ENCODE measurements around the gene KCNE3. TPM values are rescaled to one million over a fixed set of nuclear protein-coding genes. Genes with fewer than 3 reads are reported as not detected.

The KCNE3 gene
- total and polyA plus RNA-seq, 10 of the 15 experiments (the other 5 are each of a cell fraction or from before 2014, with no cell fraction given) = not detected

DNA sequence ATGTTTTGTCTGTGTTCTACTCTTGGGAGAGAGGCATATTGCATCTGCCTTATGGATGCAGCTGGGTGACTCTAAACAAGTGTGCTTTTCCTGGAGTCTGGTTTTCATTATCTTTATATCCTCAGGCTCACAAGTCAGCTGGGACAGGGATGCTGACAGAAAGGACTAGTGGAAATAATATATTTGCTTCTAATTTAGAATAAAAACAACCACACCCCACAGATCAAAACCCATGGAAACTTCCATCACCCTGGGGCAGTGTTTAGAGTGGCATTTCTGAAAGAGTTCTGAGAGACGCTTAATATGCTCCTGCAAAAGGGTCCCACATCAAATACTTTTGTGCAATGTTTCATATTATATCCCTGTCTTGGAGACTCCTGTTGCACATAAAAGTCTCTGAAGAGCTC lies 20.8 kb downstream of the KCNE3 start:
- DNase-seq (ENCODE audit: low read depth, low spot score) (no peak), FAIRE-seq (no peak), ATAC-seq (no peak)
- Histone ChIP-seq H2AFZ (ENCODE audit: control insufficient read depth, low read depth, low read length) (no peak overlapping the region), H3K79me2 (ENCODE audit: control insufficient read depth, insufficient read depth, low read length) (no peaks in the 10 kb centered on the region), H3K4me2 (ENCODE audit: control insufficient read depth, insufficient read depth) (no peak overlapping the region), H3K4me3 (no peak overlapping the region), H3K36me3 (ENCODE audit: control insufficient read depth in 2 of 2, insufficient read depth in 2 of 2, low read length in 1 of 2) (no peaks in the 10 kb centered on the region), H3K4me1 (ENCODE audit: control insufficient read depth, insufficient read depth, low read length) (peaks cover 3% of the 10 kb centered on the region), H3K9ac (ENCODE audit: control insufficient read depth, insufficient read depth, low read length) (no peak overlapping the region), H3K9me3 (replicated peaks; ENCODE audit: control insufficient read depth, insufficient read depth, low read length) (no peaks in the 10 kb centered on the region), H3K27me3 (replicated peaks in 1 of 2; ENCODE audit: control insufficient read depth in 2 of 2, insufficient read depth in 2 of 2, low read length in 1 of 2) (peaks cover 0 to 1% of the 10 kb centered on the region in 2 experiments; a peak in 1 of 4 replicates), H4K20me1 (ENCODE audit: control insufficient read depth, insufficient read depth) (no peaks in the 10 kb centered on the region), H3K27ac (ENCODE audit: control insufficient read depth, insufficient read depth) (no peak overlapping the region)
- ChIA-PET RAD21 (ENCODE audit: unreplicated experiment) (interaction anchor here (1.6 kb wide), 1 partner anchor 56 kb away, joined by 4 read pairs; no protein-coding TSS in a partner anchor), SMC1A (ENCODE audit: uncharacterized antibody, unreplicated experiment) (interaction anchor here (1.3 to 2.7 kb wide), 4 partner anchors 25 to 185 kb away, joined by 3 to 13 read pairs (median 6); no protein-coding TSS in a partner anchor), CTCF (interaction anchor here (0.8 to 12.1 kb wide), 5 partner anchors 9 to 191 kb away, joined by 3 to 262 read pairs (median 14); no protein-coding TSS in a partner anchor), POLR2A (no interaction called here)
- TF ChIP-seq ETV6 (conservative IDR thresholded peaks at IDR 0.05 in 1 of 2, IDR thresholded peaks at IDR 0.05 in 1 of 2; ENCODE audit: borderline replicate concordance in 1 of 2, low read depth in 1 of 2) (no peak), WRNIP1 (IDR thresholded peaks at IDR 0.05; ENCODE audit: borderline replicate concordance, low read depth, low read length) (no peak), SMAD1 (IDR thresholded peaks at IDR 0.05; ENCODE audit: low read depth, partially characterized antibody) (no peak), SREBF2 (IDR thresholded peaks at IDR 0.05; ENCODE audit: low read length) (no peak)
- intact Hi-C loops (cut with micrococcal nuclease; ENCODE audit: unreplicated experiment) = loop anchor here (5.0 kb wide), 1 partner anchor 484 kb away; no protein-coding TSS in a partner anchor
- 9% methylated on average over 1 of the region's 1 CpG for WGBS (ENCODE audit: insufficient coverage, insufficient replicate concordance, low lambda C conversion rate, missing lambda C conversion rate)
- in situ Hi-C loops (cut with MboI) = no loop called here
- no TSS peak for BruUV-seq (replicated peaks)

DNA sequence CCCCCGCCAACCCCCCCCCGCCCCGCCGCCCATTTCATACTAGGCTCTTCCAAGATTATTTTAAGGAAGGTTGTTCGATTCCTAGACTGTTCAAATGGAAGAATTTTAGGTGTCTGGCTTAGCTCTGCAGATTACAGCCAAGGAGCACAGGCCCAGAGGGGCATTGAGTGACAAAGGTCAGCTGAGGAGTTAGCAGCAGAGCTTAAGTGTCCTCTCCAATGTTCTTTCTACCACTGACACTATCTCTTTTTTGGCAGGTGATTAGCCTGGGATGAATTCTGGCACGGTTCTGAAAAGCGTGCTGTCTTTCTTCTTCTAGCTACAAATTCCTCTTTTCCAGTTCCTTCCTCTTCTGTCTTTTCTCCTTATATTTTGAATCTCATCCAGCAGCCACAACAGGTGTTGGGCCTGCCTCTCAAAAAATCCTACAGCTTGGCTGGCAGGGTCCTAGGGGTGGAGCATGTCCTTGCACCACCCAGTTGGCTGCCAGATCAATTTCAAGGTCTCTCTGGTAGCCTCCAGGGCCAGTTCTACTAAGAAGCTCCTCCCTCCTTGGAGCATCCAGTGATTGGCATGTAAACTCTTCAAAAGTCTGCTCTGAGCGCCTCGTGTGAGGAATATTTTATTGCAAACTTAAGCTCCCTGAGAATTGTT lies 23.0 kb downstream of the KCNE3 start:
- ATAC-seq (no peak), DNase-seq (ENCODE audit: low read depth, low spot score) (no peak), FAIRE-seq (no peak)
- intact Hi-C loops (cut with micrococcal nuclease; ENCODE audit: unreplicated experiment) (no loop called here), in situ Hi-C loops (cut with MboI) (no loop called here)
- Histone ChIP-seq H3K4me3 (no peak overlapping the region), H4K20me1 (ENCODE audit: control insufficient read depth, insufficient read depth) (no peaks in the 10 kb centered on the region), H2AFZ (ENCODE audit: control insufficient read depth, low read depth, low read length) (no peak overlapping the region), H3K79me2 (ENCODE audit: control insufficient read depth, insufficient read depth, low read length) (no peaks in the 10 kb centered on the region), H3K27me3 (replicated peaks in 1 of 2; ENCODE audit: control insufficient read depth in 2 of 2, insufficient read depth in 2 of 2, low read length in 1 of 2) (peaks cover 0 to 1% of the 10 kb centered on the region in 2 experiments; a peak in 1 of 4 replicates), H3K27ac (ENCODE audit: control insufficient read depth, insufficient read depth) (no peak overlapping the region), H3K4me2 (ENCODE audit: control insufficient read depth, insufficient read depth) (no peak overlapping the region), H3K9ac (ENCODE audit: control insufficient read depth, insufficient read depth, low read length) (no peak overlapping the region), H3K9me3 (replicated peaks; ENCODE audit: control insufficient read depth, insufficient read depth, low read length) (no peaks in the 10 kb centered on the region), H3K4me1 (ENCODE audit: control insufficient read depth, insufficient read depth, low read length) (no peaks in the 10 kb centered on the region), H3K36me3 (ENCODE audit: control insufficient read depth in 2 of 2, insufficient read depth in 2 of 2, low read length in 1 of 2) (no peaks in the 10 kb centered on the region)
- POLR2A ChIA-PET = interaction anchor here (0.5 kb wide), 1 partner anchor 53 kb away, joined by 5 read pairs; no protein-coding TSS in a partner anchor
- SMC1A ChIA-PET (ENCODE audit: uncharacterized antibody, unreplicated experiment) = interaction anchor here (1.0 to 2.0 kb wide), 3 partner anchors 27 to 58 kb away, joined by 3 to 8 read pairs (median 3); no protein-coding TSS in a partner anchor
- 56% methylated on average over 8 of the region's 9 CpGs for WGBS (ENCODE audit: insufficient coverage, insufficient replicate concordance, low lambda C conversion rate, missing lambda C conversion rate)
- CTCF ChIA-PET = interaction anchor here (1.3 to 12.1 kb wide), 4 partner anchors 9 to 189 kb away, joined by 3 to 262 read pairs (median 10); no protein-coding TSS in a partner anchor
- RAD21 ChIA-PET (ENCODE audit: unreplicated experiment) = interaction anchor here (0.6 kb wide), 2 partner anchors 43 to 49 kb away, joined by 3 read pairs; partner anchors contain the start of gene LIPT2
- BruUV-seq (replicated peaks) = no TSS peak
- TF ChIP-seq NBN (IDR thresholded peaks at IDR 0.05) = no peak
- TF ChIP-seq, protein P1, sequence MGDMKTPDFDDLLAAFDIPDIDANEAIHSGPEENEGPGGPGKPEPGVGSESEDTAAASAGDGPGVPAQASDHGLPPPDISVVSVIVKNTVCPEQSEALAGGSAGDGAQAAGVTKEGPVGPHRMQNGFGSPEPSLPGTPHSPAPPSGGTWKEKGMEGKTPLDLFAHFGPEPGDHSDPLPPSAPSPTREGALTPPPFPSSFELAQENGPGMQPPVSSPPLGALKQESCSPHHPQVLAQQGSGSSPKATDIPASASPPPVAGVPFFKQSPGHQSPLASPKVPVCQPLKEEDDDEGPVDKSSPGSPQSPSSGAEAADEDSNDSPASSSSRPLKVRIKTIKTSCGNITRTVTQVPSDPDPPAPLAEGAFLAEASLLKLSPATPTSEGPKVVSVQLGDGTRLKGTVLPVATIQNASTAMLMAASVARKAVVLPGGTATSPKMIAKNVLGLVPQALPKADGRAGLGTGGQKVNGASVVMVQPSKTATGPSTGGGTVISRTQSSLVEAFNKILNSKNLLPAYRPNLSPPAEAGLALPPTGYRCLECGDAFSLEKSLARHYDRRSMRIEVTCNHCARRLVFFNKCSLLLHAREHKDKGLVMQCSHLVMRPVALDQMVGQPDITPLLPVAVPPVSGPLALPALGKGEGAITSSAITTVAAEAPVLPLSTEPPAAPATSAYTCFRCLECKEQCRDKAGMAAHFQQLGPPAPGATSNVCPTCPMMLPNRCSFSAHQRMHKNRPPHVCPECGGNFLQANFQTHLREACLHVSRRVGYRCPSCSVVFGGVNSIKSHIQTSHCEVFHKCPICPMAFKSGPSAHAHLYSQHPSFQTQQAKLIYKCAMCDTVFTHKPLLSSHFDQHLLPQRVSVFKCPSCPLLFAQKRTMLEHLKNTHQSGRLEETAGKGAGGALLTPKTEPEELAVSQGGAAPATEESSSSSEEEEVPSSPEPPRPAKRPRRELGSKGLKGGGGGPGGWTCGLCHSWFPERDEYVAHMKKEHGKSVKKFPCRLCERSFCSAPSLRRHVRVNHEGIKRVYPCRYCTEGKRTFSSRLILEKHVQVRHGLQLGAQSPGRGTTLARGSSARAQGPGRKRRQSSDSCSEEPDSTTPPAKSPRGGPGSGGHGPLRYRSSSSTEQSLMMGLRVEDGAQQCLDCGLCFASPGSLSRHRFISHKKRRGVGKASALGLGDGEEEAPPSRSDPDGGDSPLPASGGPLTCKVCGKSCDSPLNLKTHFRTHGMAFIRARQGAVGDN (IDR thresholded peaks at IDR 0.05) = no peak
- no peak for TF ChIP-seq ZZZ3 (IDR thresholded peaks at IDR 0.05; ENCODE audit: control insufficient read depth, insufficient read length, low read depth)
